Urinary bladder (tissue), 4 donors: ENCODE data around the gene TAS2R39. TPM values are rescaled to one million over a fixed set of nuclear protein-coding genes. Genes with fewer than 3 reads are reported as not detected.
"Not testable (repeated sequence)": the region's sequence is repeated elsewhere in the genome, so short reads cannot be mapped to it uniquely, and the experiment has no call there.

Experiments
- DNase-seq: peaks from one replicate; pipeline ENCODE4 v3.0.0-alpha.2; 2015; ENCODE audit errors: extremely low spot score
- H3K27ac ChIP-seq: one replicate; pipeline ENCODE4 v1.5.1; 2013; ENCODE audit warnings: low read depth, mild to moderate bottlenecking, moderate library complexity
- H3K36me3 ChIP-seq: one replicate; pipeline ENCODE4 v1.6.1; 2013; ENCODE audit warnings: mild to moderate bottlenecking, moderate library complexity; ENCODE audit not compliant: insufficient read depth
- H3K4me1 ChIP-seq: one replicate; pipeline ENCODE4 v1.6.1; 2013; ENCODE audit warnings: mild to moderate bottlenecking, moderate library complexity; ENCODE audit not compliant: insufficient read depth
- H3K4me3 ChIP-seq: one replicate; pipeline ENCODE4 v1.5.1; 2013; ENCODE audit warnings: low read depth, low read length
- WGBS: extraction: QIAGEN DNeasy Blood & Tissue Kit; methylation state at CpG from one replicate; pipeline ENCODE4 v1.1.7; 2013; 5-methylcytosine and 5-hydroxymethylcytosine counted together
- polyA plus RNA-seq: library from polyadenylated mRNA; stranded (reverse); fragments of 200-250 nt; gene quantifications from one replicate; pipeline ENCODE4 v1.2.3, GENCODE V29; 2013
- total RNA-seq: library from RNA; depleted of rRNA; stranded (reverse); fragments of >200 nt; gene quantifications from one replicate; pipeline ENCODE4 v1.2.3, GENCODE V29; 2014
- donor health status: healthy with polysubstance abuse.
- donor health status: healthy.

The TAS2R39 gene
- total RNA-seq (not detected), polyA plus RNA-seq (not detected)

- Histone ChIP-seq H3K36me3 (no peaks in the 10 kb centered on the region), H3K4me3 (no peak within 1 kb of the TSS), H3K4me1 (no peaks in the 10 kb centered on the region), H3K27ac (no peak within 1 kb of the TSS)
- WGBS: 82% methylated on average over 3 of the region's 3 CpGs
- no peak for DNase-seq
These were observed at the start of gene TAS2R39 for GRCh38 chr7:143183024-143183423. Gene TAS2R39 (plus strand): TSS chr7:143183419. CDS start chr7:143183419, 0 bp downstream.

- no peak for DNase-seq
- no peak overlapping the region for H3K27ac ChIP-seq
These were observed 36.1 kb upstream of the TAS2R39 start for GRCh38 chr7:143147070-143147469.

DNA sequence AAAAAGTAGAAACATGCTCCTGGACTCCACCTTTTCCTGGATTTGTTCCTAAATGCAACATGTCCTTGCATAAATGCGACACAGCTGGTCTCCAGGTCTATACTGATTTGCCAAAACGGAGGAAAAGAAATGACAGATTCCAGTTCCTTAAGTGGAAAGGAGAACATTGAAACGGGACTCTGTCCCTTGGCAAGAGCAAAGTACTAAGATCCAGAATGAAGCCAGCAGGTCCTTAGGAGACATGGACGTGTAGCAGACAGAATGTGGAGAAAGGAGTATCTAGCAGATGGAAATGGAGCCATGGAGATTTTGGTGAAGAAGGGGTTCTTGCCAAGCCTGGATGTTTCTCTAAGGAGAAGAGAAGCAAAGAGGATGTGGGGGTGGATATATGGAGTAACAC, 35.2 kb upstream of the TAS2R39 start:
- H3K4me3 ChIP-seq: no peak overlapping the region
- H3K27ac ChIP-seq: no peak overlapping the region
- 67% methylated on average over 4 of the region's 4 CpGs for WGBS
- H3K4me1 ChIP-seq: no peaks in the 10 kb centered on the region
- no peaks in the 10 kb centered on the region for H3K36me3 ChIP-seq
- no peak for DNase-seq

More at GRCh38 chr7:143147070-143147469, 36.1 kb upstream of the TAS2R39 start:
- H3K4me1 ChIP-seq: no peaks in the 10 kb centered on the region
- no peak overlapping the region for H3K4me3 ChIP-seq
- no peaks in the 10 kb centered on the region for H3K36me3 ChIP-seq

DNA sequence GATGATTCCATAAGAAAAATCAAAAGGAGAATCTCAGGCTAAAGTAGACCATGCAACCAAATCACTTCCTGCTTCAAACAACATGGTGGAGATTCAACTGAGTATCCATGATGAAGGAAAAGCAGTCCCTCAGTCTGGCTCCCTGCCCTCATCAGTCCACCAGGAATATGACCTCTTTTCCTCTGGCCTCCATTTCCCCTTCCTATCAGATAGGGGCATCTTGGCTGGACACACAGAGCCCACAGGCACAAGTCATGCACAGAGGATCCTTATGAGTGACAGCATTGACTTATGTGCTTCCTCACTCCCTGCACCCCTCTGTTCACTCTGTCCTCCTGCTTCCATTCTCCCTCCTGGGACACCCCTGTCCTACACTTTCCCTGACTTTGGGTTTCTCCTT, 34.6 kb upstream of the TAS2R39 start:
- no peaks in the 10 kb centered on the region for H3K4me1 ChIP-seq
- DNase-seq: no peak
- no peak overlapping the region for H3K27ac ChIP-seq
- H3K4me3 ChIP-seq: no peak overlapping the region
- H3K36me3 ChIP-seq: no peaks in the 10 kb centered on the region

- WGBS: 95% methylated on average over 6 of the region's 6 CpGs
These were observed 32.5 kb upstream of the TAS2R39 start for GRCh38 chr7:143150696-143151095.

DNA sequence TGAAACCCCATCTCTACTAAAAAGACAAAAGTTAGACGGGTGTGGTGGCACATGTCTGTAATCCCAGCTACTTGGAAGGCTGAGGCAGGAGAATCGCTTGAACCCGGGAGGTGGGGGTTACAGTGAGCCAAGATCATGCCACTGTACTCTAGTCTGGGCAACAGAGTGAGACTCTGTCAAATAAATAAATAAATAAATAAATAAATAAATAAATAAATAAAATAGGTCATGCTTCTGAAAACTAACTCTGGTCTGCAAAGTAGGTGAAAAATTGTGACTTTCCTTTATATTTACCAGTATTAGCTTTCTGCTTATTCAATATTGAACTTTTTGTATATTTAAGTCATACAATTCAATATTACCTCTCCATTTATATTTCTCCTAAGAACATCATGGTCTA, 24.6 kb upstream of the TAS2R39 start:
- H3K4me3 ChIP-seq, DNase-seq: not testable (repeated sequence)
- 89% methylated on average over 3 of the region's 3 CpGs for WGBS

More at GRCh38 chr7:143150696-143151095, 32.5 kb upstream of the TAS2R39 start:
- H3K4me1 ChIP-seq, H3K36me3 ChIP-seq, H3K27ac ChIP-seq, H3K4me3 ChIP-seq, DNase-seq: not testable (repeated sequence)

GRCh38 chr7:143171697-143172096, 11.5 kb upstream of the TAS2R39 start:
- no peak overlapping the region for H3K4me3 ChIP-seq
- no peaks in the 10 kb centered on the region for H3K4me1 ChIP-seq
- no peak for DNase-seq
- H3K36me3 ChIP-seq: no peaks in the 10 kb centered on the region
- no peak overlapping the region for H3K27ac ChIP-seq

More for the DNA sequence above, 24.6 kb upstream of the TAS2R39 start:
- H3K27ac ChIP-seq, H3K36me3 ChIP-seq, H3K4me1 ChIP-seq: not testable (repeated sequence)

DNA sequence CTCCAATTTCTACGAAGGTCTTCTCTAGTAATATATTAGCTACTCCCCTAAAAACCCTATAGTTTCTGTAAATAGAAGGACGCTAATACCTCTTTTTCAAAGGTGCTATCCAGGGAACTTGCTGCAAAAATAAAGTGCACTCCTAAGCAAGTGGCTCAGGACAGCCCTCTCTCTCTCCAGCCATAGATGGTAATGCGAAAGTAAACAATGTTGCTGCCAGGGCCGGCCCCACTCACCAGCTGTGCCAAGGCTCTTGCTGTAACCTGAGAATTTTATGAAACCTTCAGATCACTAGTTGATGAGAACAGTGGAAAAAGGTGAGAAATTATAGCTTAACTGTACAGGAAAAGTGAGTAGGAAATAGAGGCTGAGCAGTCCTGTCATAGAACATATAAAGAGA, 10.9 kb upstream of the TAS2R39 start:
- Histone ChIP-seq H3K27ac (no peak overlapping the region), H3K4me3 (no peak overlapping the region), H3K36me3 (no peaks in the 10 kb centered on the region), H3K4me1 (no peaks in the 10 kb centered on the region)
- no peak for DNase-seq
- WGBS: 46% methylated on average over 4 of the region's 4 CpGs

DNA sequence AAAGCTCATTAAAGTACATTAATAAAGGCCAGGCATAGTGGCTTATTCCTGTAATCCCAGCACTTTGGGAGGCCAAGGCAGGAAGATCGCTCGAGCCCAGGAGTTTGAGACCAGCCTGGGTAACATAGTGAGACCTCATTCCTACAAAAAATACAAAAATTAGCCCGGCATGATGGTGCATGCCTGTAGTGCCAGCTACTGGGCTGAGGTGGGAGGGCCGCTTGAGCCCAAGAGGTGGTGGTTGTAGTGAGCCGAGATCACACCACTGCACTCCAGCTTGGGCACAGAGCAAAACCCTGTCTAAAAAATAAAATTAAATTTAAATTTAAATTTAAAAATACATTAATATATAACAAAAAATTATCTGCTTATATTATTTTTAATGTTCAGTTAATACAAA, 7.1 kb upstream of the TAS2R39 start:
- Histone ChIP-seq H3K27ac (no peak overlapping the region), H3K36me3 (no peaks in the 10 kb centered on the region), H3K4me3 (no peak overlapping the region), H3K4me1 (no peaks in the 10 kb centered on the region)
- DNase-seq: no peak
- WGBS: 94% methylated on average over 5 of the region's 5 CpGs

DNA sequence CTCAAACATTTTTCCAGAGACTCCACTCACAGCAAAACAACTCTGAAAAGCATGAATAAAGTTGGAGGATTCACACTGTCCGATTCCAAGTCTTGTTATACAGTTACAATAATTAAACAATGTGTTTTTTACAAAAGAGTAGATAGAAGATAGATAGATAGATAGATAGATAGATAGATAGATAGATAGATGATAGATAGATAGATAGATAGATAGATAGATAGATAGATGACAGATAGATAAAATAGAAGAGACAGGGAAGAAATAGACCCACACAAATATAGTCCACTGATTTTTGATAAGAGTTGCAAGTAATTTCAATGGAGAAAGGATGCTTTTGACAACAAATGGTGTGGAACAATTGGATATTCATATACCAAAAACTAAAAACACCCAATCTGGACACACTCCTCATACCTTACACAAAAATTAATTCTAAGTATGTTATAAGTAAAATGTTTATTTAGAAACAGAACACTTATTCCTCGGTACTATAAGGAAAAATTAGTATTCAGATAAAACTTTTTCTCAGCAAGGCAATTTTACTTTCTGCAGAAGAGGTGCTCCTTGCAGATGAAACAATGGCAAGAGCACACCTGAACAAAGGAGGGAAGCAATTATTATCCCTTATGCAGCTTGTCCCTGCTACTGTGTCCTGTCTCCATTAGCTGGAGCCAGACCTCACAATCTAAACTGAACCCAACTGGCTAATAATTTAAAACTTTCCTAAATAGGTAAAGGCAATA, 5.7 kb upstream of the TAS2R39 start:
- H3K4me1 ChIP-seq: no peaks in the 10 kb centered on the region
- DNase-seq: no peak
- WGBS: 84% methylated on average over 2 of the region's 2 CpGs
- H3K27ac ChIP-seq: no peak overlapping the region
- no peak overlapping the region for H3K4me3 ChIP-seq
- no peaks in the 10 kb centered on the region for H3K36me3 ChIP-seq

- not testable (repeated sequence) for DNase-seq, H3K4me3 ChIP-seq, H3K4me1 ChIP-seq, H3K36me3 ChIP-seq, H3K27ac ChIP-seq
- WGBS: 96% methylated on average over 4 of the region's 4 CpGs
These were observed 2.4 kb upstream of the TAS2R39 start for GRCh38 chr7:143180771-143181170.

- Histone ChIP-seq H3K4me1 (no peaks in the 10 kb centered on the region), H3K36me3 (no peaks in the 10 kb centered on the region), H3K4me3 (no peak overlapping the region), H3K27ac (no peak overlapping the region)
- DNase-seq: no peak
- 74% methylated on average over 2 of the region's 2 CpGs for WGBS
These were observed 1.9 kb upstream of the TAS2R39 start for GRCh38 chr7:143181349-143181748.

- H3K4me3 ChIP-seq: no peak overlapping the region
- H3K27ac ChIP-seq: no peak overlapping the region
- DNase-seq: no peak
- H3K4me1 ChIP-seq: no peaks in the 10 kb centered on the region
- WGBS: 56% methylated on average over 1 of the region's 1 CpG
- no peaks in the 10 kb centered on the region for H3K36me3 ChIP-seq
These were observed 2.3 kb downstream of the TAS2R39 start for GRCh38 chr7:143185551-143185950.

DNA sequence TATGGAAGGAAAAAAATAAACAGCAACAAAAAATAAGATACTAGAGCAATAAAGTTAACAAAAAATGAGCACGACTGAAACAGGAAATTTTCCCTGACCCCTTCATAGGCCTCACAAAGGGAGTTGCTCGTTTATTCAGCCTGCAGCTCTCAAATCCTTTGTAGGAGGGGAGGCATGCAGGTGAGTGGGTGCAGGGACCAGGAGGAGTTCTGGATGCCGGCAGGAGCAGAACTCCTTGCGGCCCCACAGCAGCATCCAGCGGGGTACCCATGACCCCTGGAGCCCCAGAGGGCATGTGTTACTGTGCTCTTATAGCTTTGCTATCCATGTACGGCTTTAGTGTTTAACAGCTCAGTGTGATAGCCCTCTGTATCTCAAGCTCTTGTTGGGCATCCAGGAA, 5.8 kb downstream of the TAS2R39 start:
- Histone ChIP-seq H3K4me1 (no peaks in the 10 kb centered on the region), H3K27ac (no peak overlapping the region), H3K36me3 (no peaks in the 10 kb centered on the region), H3K4me3 (no peak overlapping the region)
- DNase-seq: no peak
- 52% methylated on average over 6 of the region's 6 CpGs for WGBS

DNA sequence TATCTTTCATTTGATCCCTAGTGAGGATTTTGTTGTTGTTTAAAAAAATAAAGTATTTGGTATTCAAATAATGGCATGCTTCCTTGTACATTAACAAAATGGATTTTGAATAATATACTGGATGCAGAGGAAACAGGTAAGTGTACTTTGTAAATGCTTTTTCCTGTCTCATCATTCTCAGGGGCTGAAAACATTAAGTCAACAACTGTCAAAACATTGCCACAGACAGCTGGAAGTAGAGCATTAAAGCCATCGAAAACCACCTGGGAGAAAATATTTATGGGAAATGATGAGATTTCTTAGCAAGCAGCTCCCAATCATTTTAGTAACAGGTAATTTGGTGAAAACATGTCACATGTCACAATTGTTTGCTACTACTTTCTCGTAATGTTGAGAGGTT, 10.7 kb downstream of the TAS2R39 start:
- DNase-seq: no peak
- H3K4me1 ChIP-seq: no peaks in the 10 kb centered on the region
- H3K27ac ChIP-seq: no peak overlapping the region
- H3K4me3 ChIP-seq: no peak overlapping the region
- H3K36me3 ChIP-seq: no peaks in the 10 kb centered on the region
- 66% methylated on average over 2 of the region's 2 CpGs for WGBS
